ENCODE results near the gene NLRP5.
"Not testable (repeated sequence)": the region's sequence is repeated elsewhere in the genome, so short reads cannot be mapped to it uniquely, and the experiment has no call there.

Gene NLRP5

DNA sequence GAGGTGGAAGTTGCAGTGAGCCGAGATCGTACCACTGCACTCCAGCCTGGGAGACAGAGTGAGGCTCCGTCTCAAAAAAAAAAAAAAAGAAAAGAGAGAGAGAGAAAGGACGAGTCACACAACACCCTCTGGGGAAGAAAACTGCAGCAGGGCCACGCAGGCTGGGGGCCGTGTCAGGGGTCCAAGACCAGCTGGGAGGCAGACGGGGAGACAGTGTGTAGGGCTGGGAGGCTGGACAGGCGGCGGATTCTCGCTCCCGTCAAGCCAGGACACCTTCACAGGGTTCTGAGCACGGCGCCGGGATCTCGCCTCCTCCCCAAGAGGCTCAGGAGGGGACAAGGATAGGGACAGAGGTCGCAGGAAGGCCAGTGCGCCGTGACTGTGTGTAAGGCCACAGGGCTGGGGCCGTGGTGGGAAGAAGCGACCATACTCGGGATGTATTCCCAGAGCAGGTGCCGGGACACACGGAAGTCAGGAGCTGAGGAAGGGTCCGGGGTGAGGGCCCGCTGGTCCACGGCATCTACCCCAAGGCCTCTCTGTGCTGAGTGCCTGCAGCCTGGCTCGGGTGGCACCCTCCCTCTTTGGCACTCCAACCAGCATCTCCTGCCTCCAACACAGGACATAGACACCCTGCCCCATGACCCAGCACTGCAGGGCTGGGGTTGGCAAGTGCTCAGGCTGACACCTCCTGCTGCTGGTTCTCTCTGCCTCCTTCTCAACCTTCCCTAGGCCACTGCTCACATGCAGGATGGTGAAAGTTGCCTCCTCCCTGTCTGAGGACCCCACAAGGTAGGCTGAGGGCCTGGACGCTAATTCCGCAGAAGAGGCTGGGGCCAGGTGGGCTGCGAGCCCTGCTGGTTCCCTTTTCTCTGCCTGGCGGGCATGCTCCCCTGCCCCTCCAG is 113.3 kb downstream of the NLRP5 start:
- DNase-seq: no peak

DNA sequence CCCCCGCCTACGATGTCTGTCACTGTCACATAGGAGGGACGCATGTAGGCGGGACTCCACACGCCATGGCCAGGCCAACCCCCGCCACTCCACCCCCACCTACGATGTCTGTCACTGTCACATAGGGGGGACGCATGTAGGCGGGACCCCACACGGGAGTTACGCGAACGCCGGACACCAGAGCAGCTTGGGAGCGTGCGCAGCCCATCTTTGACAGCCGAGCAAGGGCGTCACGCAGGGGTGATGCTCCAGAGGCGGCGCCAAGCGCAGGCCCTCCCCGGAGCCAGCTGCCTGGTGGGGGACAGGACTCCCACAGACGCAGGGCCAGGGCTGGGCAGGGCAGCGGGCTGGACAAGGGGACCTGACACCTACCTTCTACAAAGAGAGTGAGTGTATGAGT is 114.5 kb downstream of the NLRP5 start:
- no peak for DNase-seq

DNA sequence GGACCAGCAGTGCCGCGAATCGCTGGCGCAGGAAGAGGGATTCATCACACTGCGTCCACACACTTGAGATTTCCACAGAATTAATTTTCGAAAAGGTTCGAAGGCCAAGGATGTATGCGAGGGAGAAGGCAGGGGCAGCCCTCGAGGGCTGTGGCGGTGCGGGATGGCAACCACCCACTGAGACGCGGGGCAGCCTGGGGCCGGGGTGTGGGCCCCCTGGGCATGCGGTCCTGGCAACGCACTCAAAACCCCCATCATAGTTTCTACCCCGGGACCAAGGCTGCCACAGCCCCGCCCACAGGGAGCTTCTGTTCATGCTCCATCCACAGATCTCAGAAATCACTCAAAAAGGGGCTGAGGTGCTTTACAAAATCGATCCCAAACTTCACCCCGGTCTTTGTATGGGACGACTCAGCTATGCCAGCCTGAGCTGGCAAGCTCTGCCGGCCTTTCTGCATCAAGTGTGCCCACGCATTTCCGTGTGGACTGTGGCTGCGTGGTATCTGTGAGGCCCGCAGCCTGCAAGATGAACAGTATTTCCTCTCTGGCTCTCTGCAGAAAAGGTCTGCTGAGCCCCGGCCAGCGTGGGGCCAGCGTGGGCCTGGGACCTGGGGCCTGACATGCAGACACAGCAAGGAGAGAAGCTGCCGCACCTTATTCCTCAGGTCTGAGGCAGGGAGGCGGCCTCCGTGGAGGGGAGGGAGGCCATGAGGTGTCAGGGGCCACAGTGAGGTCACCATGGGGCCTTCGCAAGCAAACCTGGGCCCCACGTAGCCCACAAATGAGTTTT is 115.4 kb downstream of the NLRP5 start:
- DNase-seq: no peak

DNA sequence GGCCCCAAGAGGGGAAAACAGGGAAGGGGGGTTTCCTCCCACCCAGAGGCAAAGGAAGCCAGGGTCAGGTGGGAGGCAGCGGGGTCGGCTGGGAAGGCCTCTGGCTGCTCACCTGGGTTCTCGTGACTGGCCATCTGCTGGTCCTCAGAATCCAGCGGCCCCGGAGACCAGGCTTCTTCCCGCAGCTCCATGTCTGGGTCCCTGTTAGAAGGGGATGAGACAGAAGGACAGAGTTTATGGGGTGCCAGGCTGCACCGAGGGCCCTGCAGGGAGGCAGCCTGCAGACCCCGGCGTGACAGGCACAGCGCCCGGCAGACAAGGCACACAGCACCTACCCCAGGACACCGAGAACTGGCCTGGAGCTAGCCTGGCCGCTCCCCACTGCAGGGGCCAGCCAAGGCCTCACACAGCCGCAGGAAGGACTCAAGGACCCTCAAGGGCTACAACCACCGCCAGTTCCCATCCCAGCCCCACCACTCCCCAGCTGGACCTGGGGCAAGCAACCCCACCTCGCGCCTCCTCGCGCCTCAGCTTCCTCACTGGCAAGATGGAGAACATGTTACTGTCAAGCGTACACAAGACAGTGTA is 116.5 kb downstream of the NLRP5 start:
- no peak for DNase-seq

DNA sequence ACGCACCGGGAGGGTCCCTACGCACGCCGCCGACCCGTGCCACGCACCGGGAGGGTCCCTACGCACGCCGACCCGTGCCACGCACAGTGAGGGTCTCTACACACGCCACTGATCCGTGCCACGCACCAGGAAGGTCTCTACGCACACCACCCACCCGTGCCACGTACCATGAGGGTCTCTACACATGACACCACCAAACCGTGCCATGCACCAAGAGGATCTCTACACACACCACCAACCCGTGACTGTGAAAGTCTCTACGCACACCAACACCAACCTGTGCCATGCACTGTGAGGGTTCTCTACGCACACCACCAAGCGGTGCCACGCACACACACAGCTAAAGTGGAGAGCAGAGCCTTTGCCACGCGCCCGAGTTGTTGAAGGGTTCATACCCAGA is 117.8 kb downstream of the NLRP5 start:
- DNase-seq: no peak

DNA sequence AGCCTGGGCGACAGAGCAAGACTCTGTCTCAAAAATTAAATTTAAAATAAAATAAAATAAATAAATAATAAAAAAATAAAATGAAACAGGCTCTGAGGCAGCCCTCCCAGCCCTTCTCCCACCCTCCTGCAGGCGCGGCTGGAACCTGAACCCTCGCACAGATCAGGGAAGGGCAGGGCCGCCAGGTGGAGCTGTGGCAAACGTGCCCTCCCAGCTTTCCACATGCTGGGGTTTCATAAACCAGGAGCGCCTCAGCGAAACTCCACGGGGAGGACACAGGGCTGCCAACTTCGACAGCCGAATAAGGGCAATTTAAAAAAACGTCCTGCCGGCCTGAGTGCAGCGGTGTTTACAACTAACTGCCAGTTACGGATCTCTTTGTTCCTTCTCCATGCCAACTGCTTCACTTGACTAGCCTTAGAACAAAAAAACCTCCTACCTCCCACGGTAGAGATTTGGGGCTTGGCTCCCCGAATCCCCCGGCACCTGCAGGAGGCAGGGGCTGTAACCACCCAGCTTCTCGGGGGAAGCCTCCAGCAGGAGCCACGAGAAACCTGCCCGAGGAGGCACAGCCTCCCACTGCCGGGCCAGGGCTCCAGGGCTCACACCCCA is 118.6 kb downstream of the NLRP5 start:
- DNase-seq: peak; percentile 88

DNA sequence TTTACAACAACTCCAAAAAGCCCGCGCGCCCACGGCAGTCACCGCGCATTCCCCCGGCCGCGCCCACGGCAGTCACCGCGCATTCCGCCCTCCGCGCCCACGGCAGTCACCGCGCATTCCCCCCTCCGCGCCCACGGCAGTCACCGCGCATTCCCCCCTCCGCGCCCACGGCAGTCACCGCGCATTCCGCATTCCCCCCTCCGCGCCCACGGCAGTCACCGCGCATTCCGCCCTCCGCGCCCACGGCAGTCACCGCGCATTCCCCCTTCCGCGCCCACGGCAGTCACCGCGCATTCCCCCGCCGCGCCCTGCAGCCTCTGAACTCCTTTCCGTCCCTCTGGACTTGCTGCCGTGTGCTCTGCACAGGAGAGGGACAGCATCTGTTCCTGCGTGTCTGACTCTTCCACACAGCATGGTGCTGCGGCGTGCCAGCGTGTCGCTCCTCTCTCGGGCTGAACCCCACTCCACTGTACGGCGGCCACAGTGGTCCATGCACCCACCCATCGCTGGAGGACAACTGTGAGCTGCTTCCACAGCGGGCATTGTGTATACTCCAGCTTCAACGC is 119.3 kb downstream of the NLRP5 start:
- not testable (repeated sequence) for DNase-seq

DNA sequence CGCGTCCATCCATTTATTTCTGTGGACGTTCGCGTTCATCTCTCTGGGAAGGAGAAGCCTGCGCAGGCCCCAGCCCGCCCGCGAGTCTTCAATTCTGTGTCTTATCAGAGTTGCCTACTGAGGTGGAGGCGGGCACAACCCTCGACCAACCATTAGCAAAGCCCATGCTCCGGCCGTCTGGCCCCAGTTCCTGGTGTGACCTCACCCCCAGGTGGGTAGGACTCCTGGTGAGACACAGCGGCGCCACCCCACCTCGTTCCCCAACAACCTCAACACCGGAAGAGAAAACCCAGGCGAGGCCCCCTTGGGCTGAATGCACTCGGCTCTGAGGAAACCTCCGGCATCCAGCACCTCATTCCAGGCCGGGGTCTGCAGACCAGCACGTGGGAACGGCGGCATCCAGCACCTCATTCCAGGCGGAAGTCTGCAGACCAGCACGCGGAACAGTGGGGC is 119.8 kb downstream of the NLRP5 start:
- no peak for DNase-seq

DNA sequence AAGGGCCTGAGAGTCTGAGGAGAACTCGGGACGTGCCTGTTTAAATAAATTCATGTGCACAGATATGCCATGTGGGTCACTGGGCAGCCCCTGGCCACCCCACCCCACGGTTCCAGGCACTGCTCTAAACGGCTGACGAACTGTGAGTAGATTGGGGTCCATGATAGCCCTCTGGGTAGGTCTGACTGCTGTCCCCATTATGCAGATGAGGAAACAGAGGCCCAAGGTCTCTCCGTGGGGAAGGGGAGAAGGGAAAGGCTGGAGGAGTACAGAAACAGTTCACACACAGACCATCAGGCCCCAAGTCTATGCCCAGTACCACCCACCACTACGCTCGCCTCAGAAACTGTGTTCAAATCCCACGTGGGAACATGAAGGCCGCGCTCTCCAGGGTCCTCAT is 120.4 kb downstream of the NLRP5 start:
- DNase-seq: no peak

DNA sequence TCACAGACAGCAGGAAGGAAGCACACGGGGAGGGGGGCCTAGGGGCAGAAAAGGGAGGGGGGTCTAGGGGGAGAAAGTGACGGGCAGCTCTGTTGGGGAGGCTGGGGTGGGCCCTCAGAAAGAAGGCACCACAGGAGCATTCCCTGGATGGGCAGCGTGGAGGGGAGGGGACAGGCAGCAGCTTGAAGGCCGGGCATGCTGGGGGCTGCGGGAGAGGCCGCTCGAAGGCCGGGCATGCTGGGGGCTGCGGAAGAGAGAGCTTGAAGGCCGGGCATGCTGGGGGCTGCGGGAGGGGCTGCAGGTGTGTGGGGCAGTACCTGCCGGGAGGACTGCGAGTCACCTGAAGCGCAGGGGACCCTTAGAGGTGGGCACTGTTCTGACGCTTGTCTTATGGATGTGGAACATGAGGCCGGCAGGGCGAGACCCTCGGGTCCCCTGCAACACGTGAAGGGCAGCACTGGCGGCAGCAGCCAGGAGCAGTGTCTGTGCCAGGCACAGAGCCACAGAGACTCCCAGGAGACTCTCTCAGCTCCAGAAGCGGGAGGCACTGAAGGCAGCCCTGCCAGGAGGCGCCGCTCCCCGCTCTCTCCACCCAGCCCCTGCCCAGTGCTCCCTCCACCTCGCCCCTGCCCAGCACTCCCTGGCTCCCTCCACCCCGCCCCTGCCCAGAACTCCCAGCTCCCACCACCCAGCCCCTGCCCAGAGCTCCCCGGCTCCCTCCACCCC is 121.2 kb downstream of the NLRP5 start:
- DNase-seq: no peak

DNA sequence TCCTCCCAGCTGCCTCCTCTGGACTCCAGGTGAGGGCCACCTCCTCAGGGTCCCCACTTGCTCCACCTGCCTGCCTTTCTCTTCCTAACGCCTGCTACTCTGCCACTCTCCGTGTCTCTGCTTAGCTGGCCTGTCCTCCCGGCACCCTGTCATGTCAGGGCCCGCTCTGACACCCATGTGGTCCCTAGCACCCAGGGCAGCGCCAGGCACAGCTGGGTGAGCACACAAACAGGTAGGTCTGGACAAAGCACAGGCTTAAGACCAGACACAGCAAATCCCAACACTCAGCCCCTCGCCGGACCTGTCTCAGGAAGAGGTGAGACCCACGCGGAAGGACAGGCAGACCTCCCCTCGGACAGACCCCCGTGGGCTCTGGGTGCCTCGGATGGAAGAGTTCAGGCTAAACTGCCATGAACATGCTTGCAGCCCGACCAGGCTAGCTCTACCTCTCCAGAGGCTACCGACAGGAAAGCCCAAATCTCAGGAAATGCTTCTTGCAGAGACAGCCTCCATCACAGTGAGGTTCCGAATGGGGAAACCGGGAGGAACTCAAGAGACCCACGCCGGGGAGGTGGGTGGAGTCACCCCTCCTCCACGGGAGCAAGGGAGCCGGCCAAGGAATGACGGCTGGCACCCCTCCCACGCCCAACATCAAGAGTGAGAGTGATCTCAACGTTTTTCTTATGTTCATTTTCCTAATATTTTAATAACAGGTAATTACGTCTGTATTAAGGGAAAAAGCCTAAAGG is 122.0 kb downstream of the NLRP5 start:
- DNase-seq: no peak

DNA sequence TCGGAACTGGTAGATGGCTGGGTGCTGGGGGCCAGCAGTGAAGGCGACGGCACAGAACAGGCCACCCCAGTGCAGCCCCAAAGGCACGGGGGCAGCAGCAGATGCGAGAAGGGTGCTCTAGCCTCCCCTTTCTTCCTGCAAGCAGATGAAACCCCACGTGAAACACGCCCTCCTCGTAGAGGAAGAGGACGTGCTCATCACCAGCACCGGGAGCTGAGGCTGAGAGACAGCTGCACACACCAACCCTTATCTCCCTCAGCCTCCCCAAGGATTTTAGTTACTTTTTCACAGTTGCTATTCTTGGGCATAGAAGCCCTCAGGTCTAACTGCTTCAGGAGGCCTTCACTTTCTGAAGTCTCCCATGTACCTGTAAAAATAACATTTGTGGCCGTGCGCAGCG is 122.7 kb downstream of the NLRP5 start:
- DNase-seq: peak; percentile 68

DNA sequence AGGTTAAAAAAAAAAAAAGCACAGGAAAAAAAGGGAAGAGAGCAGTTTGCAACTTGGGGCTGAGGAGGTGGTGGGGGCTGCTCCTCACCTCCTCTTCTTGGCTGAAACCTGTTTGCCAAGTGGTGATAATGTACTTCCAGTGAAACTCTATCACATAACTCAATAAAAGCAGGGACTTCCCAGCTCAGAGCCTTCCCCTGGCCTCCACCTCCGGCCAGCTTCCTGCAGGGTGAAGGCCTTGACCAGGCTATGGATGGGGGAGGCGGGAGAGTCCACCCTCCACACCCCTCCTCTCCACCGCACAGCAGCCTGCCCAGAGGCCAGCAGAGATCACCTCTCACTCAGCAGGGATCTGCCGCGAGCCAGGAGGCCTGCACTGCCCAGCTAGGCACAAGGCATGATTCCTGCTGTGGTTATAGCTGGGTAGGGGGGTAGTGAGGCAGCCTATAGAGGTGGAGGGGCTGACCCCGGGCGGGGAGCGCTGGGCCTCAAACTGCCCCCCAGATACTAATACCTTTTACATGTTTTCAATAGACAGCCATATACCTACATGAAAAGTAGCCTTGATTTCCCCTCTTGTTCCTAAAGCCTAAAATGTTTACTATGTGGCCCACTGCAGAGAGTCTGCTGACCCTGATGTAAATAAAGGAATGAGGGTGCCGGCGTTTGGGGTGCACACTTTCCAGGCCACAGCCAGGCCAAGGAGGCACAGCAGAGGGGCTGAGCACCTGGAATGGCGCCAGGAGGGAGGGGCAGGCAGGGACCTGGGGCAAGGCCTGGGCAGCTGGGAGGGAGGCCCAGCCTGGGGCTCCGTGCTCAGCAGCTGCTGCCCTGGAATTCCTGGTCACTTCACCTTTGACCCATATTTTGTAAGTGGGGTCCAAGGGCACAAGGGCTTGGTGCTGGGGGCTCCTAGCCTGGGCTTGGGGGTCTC is 124.2 kb downstream of the NLRP5 start:
- no peak for DNase-seq
